ENCODE data around the gene SPZ1.
"Not testable (repeated sequence)": the region's sequence is repeated elsewhere in the genome, so short reads cannot be mapped to it uniquely, and the experiment has no call there.

The SPZ1 gene, protein sequence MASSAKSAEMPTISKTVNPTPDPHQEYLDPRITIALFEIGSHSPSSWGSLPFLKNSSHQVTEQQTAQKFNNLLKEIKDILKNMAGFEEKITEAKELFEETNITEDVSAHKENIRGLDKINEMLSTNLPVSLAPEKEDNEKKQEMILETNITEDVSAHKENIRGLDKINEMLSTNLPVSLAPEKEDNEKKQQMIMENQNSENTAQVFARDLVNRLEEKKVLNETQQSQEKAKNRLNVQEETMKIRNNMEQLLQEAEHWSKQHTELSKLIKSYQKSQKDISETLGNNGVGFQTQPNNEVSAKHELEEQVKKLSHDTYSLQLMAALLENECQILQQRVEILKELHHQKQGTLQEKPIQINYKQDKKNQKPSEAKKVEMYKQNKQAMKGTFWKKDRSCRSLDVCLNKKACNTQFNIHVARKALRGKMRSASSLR

DNA sequence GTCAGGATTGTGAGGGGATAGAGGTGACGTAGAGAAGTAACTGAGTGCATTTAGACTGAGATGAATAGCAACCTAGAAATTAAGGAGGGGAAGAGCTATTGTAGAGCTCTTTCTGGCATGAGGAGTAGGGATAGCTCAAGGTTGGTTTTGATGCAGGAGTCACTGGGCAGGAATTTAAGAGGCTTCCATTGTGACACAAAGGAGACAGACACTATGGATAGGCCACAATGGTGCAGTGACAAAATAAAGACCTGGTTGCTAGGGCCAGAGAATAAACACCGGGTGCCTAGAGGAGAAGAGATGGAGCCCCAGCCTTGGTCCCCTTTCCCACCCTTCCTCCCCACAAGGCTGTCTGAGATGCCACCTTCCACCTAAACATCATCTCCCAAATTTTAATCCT, at the start of gene SPZ1:
Gene SPZ1, plus strand, starts transcription at position 301 of the 400 bp plus-strand sequence. CDS start 214 bp downstream, outside the sequence.
- no peak for DNase-seq

DNA sequence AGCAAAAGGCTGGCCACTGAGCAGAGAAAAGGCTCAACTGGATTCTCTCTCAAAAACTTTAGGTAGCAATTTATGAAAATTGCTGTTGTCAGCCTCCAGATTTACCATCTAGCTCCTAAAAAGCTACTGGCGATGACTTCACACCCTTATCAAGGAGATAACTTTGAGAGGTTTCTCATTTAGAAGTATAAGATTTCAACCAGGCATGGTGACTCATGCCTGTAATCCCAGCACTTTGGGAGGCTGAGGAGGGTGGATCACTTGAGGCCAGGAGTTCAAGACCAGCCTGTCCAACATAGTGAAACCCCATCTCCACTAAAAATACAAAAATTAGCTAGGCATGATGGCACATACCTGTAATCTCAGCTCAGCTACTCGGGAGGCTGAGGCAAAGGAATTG, 49.3 kb upstream of the SPZ1 start:
- not testable (repeated sequence) for DNase-seq

DNA sequence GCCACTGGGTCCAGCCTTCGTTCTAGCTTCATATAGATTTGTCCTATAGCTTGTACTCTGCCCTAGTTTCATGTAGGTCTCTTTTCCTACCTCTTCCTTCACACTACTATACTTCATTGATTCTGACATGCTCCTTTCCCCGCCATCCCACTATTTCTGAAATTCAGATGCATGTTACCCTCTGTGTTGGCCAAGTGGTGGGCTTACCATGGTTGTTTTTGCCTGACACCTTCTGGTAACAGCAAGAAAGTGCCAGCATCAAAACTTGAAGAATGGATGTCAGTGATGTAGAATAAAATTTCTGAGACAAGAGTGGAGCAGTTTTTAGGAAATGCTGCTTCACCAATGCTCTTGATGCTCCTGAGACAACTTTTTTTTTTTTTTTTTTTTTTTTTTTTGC, 44.5 kb upstream of the SPZ1 start:
- peak in 2 of 6 experiments; percentile 46 to 50 for DNase-seq

DNA sequence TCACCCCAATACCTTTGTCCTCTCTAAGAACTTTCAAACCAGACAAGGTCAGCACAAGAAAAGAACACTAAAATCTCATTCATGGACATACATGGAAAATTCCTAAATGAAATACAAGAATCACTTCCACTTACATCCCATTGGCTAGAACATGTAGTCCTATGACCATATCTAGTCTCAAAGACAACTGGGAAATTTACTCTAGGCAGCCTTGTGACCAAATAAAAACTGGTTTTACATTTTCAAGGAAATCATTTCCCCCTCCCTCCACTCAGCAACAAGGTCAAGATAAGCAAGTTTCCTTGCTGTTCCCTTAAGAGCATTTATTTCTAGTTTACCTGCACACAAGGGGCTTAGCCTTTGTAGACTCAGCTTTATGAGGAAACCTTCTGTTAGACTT, 43.6 kb upstream of the SPZ1 start:
- no peak for DNase-seq

DNA sequence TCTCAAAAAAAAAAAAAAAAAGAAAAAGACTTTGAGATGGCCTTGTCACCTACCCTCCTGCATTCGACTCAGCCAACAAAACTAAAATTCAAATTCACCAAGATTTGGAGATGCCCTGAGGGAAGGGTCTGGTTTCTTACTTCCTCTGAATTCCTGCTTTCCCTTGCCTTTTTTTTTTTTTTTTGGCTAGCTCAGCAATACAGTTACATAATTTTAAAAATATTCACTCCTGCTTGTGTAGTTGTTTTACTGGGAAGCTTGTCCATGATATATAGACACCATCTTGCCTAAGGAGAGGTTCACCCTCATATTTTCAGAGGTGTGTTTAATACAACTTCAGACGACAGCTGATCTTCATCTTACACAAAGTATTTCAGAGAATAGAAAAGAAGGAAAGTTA, 42.6 kb upstream of the SPZ1 start:
- no peak for DNase-seq

DNA sequence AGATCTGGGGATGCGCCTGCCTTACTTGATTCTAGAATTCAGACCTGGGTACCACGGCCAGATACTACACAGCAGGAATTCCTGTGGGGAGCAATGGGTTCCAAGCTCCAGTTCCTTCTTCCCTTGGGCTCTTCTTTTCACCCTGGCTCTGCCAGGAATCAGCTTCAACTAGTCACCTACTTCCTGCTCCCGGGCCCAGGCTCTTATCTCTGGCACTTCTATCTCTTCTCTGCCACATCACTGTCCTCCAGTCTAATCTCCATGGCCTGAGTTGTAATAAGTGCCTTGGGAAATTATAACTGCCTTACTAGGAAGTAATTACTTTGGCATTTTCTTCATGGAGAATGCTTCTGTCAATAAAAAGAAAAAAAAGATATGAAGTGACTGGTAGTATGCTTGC, 37.7 kb upstream of the SPZ1 start:
- DNase-seq, result no peak

DNA sequence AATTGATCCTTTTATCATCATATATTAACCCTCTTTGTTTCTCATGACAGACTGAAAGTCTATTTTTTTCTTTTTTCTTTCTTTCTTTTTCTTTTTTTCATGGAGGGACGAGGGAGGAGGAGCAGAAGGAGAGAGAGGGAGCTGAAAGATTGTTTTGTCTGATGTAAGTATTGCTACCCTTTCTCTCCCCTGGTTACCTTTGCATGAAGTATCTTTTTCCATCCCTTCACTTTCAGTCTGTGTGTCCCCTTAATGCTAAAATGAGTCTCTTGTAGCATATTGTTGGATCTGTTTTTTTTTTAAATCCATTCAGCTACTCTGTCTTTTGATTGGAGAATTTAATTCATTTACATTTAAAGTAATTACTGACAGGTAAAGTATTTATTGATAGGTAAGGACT, 36.4 kb upstream of the SPZ1 start:
- no peak for DNase-seq

DNA sequence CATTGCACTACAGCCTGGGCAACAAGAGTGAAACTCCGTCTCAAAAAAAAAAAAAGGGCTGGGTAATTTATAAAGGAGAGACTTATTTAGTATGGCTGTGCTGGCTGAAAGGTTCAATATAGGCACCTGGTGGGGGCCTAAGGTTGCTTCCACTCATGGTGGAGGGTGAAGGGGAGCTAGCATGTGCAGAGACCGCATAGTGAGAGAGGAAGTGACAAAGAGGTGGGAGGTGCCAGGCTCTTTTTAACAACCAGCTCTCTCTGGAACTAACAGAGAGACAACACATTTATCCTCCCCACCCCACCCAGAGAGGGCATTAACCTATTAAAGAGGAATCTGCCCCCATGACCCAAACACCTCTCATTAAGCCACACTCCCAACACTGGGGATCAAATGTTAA, 35.1 kb upstream of the SPZ1 start:
- DNase-seq, result peak in 4 of 6 experiments; percentile 8 to 47 (median 23)

DNA sequence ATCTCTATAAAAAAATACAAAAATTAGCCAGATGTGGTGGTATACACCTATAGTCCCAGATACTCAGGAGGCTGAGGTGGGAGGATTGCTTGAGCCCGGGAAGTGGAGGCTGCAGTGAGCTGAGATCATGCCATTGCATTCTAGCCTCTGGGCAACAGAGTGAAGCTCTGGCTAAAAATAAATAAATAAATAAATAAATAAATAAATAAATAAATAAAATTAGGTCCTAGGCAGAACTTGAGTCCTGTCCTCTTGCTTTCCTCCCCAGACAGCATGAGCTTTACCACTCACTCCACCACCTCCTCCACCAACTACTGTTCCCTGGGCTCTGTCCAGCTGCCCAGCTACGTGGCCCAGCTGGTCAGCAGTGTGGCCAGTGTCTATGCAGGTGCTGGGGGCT, 31.6 kb upstream of the SPZ1 start:
- DNase-seq, result no peak

DNA sequence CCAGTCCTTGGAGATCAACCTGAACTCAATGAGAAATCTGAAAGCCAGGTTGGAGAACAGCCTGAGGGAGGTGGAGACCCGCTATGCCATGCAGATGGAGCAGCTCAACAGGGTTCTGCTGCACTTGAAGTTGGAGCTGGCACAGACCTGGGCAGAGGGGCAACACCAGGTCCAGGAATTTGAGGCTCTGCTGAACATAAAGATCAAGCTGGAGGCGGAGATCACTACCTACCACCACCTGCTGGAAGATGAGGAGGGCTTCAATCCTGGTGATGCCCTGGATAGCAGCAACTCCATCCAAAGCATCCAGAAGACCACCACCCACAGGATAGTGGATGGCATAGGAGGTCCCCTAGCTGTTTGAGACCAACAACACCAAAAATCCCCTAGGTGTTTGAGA, 30.5 kb upstream of the SPZ1 start:
- no peak for DNase-seq

DNA sequence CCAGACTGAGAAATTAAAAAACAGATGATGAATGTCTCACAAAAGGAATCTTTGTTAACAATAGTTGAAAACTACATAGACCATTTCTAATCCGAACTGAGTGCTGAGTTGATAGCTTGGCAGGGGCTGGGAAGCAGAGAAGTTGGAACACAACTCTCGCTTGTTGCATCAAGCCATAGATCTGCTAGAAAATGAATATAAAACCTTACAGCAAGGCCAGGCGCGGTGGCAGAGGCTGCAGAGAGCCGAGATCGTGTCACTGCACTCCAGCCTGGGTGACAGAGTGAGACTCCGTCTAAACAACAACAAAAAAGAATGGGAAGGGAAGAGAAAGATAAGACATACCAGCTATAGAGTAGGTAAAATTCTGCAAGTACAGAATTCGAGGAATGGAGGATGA, 28.0 kb upstream of the SPZ1 start:
- DNase-seq, result no peak

DNA sequence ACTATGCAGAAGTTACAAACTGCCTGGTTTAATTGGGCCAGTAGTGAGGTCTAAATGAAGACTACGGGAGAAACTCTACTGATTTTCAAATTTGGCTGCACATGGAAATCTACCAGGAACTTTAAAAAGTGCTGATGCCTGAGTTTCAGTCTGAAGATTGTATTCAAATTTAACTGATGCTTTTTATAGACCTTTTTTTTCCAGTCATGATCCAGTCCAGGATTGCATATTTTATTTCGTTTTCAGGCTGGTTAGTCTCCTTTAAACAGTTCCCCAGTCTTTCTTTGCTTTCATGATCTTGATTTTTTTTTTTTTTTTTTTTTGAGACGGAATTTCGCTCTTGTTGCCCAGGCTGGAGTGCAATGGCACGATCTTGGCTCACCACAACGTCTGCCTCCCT, 23.7 kb upstream of the SPZ1 start:
- DNase-seq, result no peak

DNA sequence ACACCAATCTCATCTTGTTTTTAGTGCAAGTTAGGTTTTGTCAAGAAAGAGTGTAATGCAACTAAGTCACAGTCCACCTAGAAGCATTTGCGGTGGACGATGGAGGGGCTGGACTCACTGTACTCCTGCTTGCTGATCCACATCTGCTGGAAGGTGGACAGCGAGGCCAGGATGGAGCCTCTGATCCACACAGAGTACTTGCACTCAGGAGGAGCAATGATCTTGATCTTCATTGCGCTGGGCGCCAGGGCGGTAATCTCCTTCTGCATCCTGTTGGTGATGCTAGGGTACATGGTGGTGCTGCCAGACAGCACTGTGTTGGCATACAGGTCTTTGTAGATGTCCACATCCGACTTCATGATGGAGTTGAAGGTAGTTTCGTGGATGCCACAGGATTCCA, 20.2 kb upstream of the SPZ1 start:
- DNase-seq, result no peak

DNA sequence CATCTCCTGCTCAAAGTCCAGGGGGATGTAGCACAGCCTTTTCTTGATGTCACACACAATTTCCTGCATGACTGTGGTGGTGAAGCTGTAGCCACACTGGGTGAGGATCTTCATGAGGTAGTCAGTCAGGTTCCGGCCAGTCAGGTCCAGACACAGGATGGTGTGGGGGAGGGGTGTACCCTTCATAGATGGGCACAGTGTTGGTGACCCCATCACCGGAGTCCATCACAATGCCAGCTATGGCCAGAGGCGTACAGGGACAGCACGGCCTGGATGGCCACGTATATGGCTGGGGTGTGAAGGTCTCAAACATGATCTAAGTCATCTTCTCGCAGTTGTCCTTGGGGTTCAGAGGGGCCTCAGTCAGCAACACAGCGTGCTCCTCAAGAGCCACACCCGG, 19.7 kb upstream of the SPZ1 start:
- no peak for DNase-seq

DNA sequence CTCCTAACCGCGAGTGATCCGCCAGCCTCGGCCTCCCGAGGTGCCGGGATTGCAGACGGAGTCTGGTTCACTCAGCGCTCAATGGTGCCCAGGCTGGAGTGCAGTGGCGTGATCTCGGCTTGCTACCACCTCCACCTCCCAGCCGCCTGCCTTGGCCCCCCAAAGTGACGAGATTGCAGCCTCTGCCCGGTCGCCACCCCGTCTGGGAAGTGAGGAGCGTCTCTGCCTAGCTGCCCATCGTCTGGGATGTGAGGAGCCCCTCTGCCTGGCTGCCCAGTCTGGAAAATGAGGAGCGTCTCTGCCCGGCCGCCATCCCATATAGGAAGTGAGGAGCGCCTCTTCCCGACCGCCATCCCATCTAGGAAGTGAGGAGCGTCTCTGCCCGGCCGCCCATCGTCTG, 19.0 kb upstream of the SPZ1 start:
- DNase-seq, result not testable (repeated sequence)

DNA sequence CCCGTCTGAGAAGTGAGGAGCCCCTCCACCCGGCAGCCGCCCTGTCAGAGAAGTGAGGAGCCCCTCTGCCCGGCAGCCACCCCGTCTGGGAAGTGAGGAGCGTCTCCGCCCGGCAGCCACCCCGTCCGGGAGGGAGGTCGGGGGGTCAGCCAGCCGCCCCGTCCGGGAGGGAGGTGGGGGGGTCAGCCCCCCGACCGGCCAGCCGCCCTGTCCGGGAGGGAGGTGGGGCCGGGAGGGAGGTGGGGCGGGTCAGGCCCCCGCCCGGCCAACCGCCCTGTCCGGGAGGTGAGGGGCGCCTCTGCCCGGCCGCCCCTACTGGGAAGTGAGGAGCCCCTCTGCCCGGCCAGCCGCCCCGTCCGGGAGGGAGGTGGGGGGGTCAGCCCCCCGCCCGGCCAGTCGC, 18.5 kb upstream of the SPZ1 start:
- DNase-seq, result not testable (repeated sequence)

DNA sequence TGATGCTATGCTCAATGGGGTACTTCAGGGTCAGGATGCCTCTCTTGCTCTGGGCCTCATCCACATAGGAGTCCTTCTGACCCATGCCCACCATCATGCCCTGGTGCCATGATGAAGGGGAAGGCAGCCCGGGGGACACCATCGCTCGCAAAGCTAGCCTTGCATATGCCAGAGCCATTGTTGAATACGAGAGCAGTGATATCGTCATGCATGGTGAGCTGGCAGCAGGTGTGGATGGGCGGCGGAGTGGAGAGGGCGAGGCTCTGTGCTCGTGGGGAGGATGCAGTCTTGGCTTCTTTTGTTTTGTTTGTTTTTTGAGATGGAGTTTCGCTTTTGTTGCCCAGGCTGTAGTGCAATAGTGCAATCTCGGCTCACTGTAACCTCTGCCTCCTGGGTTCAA, 17.2 kb upstream of the SPZ1 start:
- DNase-seq, result no peak

DNA sequence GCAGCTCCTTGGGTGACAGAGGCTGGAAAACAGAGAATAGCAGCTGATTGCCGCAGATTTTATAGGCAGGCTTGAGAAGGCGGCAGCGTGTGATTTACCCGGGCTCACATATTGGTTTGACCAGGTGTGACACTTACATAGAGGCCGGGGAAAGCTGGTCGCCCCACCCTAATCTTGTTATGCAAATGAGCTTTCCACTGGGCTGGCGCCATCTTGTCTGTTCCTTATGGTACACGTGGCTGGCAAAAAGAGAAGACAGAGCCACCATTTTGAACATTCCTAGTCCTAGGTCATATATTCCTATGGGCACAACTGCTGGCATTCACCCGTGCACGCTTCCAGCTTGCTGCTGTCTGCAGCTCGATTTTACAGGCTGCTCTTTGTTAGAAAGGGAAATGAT, 11.3 kb upstream of the SPZ1 start:
- DNase-seq, result no peak

DNA sequence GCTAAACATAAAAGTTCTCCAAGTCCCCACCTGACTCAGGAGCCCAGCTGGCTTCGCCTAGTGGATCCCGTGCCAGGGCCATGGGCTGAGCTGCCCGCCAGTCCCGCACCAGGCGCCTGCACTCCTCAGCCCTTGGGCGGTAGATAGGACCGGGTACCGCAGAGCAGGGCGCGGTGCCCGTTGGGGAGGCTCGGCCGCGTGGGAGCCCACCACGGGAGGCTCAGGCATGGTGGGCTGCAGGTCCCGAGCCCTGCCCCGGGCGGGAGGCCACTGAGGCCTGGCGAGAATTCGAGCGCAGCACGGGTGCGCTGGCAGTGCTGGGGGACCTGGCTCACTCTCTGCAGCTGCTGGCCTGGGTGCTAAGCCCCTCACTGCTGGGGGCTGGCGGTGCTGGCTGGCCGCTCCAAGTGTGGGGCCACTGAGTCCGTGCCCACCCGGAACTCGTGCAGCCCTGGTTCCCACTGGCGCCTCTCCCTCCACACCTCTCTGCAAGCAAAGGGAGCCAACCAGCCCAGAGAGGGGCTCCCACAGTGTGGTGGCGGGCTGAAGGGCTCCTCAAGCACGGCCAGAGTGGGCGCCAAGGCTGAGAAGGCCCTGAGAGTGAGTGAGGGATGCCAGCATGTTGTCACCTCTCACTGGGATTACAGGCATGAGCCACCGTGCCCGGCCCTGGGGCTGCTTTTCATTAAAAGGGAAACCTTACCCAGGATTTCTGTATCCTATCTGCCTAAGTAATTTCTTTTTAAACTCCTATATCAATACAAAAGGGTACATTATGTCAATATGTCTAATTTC, 9.7 kb upstream of the SPZ1 start:
- DNase-seq, result no peak

DNA sequence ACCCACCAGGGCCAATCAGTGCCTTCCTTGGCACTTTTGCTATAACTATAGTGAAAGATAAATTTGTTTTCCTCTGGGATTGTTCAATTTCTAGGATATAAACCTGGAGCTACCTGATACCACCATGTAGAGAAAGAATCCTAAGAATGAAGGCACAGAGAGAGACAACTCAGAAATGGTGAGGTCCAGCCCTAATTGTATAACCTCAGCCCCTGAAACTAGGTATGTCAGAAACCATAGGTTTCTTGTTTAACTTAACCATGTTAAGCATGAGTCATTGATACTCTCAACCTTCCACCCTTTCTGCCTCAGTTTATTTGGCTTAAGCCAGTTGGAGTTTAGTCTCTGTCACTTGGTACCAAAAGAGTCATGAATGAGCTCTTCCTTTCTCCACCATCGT, 4.6 kb upstream of the SPZ1 start:
- no peak for DNase-seq

DNA sequence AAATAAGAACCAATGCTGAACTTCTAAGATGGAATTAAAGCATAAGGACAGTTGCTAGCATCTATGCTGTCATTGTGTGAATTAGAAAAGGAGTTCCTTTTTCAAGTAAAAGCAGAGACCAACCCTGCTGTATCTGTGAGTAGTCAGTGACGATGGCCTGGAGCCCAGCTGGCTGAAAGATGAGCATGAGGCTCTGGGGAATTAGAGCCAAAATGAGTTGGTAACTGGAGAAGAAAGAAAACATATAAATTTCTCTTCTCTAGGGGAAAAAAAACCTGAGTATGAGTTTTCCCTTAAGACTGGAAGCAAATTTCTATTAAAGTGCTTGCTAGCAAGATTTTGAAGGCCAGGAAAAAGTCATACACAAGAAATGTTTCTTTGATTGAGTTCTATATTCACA, 1.6 kb upstream of the SPZ1 start:
- no peak for DNase-seq

DNA sequence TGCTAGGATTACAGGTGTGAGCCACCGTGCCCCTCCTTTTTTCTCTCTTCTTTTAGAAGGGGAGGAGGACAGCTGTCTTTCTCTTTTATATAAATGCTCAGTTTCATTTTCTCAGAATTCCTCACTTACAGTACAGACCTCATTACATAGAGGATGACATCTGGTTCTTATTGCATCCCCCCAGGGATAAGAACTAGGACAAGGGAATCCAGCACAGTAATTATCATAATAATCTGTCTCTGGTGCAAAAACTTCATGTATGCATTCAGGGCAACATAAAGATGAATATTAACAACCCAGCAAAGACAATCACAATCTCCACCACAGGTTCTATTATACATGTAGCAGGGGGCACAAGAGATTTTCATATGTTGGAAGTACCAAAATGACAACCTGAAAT, 5.1 kb downstream of the SPZ1 start:
- DNase-seq, result no peak

DNA sequence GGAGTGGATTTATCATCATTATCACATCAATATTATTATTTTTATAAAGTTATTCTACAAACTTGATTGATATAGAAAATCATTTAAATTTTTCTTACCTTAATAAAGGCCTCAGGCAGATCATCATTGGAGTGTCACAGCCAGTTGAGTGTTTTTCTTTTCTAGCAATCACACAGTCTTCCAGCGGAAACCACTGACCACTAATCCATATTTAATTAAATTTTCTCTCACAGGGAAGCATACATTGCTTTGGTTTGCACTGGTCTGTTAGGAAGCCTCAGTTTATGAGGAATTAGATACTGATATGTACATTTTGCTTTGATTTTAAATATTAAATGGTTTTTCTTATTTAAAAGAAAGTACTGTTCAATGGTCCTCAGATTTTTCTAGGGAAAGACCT, 6.7 kb downstream of the SPZ1 start:
- no peak for DNase-seq

DNA sequence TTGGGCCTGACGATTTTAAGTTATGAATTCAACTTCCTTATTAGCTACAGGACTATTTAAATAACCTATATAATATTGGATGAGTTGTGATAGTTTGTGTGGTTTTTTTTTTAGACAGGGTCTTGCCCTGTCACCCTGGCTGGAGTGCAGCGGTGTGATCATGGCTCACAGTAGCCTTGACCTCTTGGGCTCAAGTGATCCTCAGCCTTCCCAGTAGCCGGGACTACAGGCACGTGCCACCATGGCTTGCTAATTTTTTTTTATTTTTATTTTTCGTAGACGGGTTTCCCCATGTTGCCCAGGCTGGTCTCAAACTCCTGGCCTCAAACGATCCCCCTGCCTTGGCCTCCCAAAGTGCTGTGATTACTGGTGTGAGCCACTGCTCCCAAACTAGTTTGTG, 17.6 kb downstream of the SPZ1 start:
- DNase-seq, result no peak

Measured in stimulated activated naive CD4-positive, alpha-beta T cell (primary cell).